GM23338 (cell line): Measurements from ENCODE around the gene DOCK1. TPM values are rescaled to one million over a fixed set of nuclear protein-coding genes. Genes with fewer than 3 reads are reported as not detected.

Experiments used
- ATAC-seq: fragments of 200-7000 bp; cut with Tn5 transposase; 3 replicates; pipeline ENCODE4 v1.9.1; 2020
- DNase-seq: peaks from one replicate; pipeline ENCODE4 v3.0.0-alpha.2; 2015; ENCODE audit warnings: low spot score
- H2AFZ ChIP-seq: fragments of 200-600 bp; sonication (generic); 2 replicates; pipeline ENCODE4 v1.8.0; 2016; ENCODE audit warnings: antibody characterized with exemption, mild to moderate bottlenecking, moderate library complexity
- H3F3A ChIP-seq: fragments of 200-600 bp; sonication (generic); replicated peaks from 2 replicates; pipeline ENCODE4 v1.8.0; 2017; ENCODE audit warnings: antibody characterized with exemption, mixed run types, low read depth
- H3K27ac ChIP-seq: fragments of 200-600 bp; sonication (generic); 2 replicates; pipeline ENCODE4 v1.6.1; 2016; ENCODE audit warnings: low read depth
- H3K27me3 ChIP-seq: fragments of 200-600 bp; sonication (generic); 2 replicates; pipeline ENCODE4 v1.8.0; 2016; ENCODE audit warnings: mild to moderate bottlenecking, mixed run types, moderate library complexity; ENCODE audit not compliant: insufficient read depth
- H3K36me3 ChIP-seq: fragments of 200-600 bp; sonication (generic); 2 replicates; pipeline ENCODE4 v1.8.0; 2016; ENCODE audit warnings: mild to moderate bottlenecking; ENCODE audit not compliant: insufficient read depth
- H3K4me1 ChIP-seq: fragments of 200-600 bp; sonication (generic); 2 replicates; pipeline ENCODE4 v1.8.0; 2016; ENCODE audit warnings: mild to moderate bottlenecking, moderate library complexity; ENCODE audit not compliant: insufficient read depth
- H3K4me2 ChIP-seq: fragments of 200-600 bp; sonication (generic); 2 replicates; pipeline ENCODE4 v1.7.1; 2017; ENCODE audit warnings: mixed run types
- H3K4me3 ChIP-seq: fragments of 200-600 bp; sonication (generic); 2 replicates; pipeline ENCODE4 v1.6.1; 2016; ENCODE audit warnings: mixed run types
- H3K79me2 ChIP-seq: fragments of 200-600 bp; sonication (generic); replicated peaks from 2 replicates; pipeline ENCODE4 v1.8.0; 2017; ENCODE audit warnings: mild to moderate bottlenecking; ENCODE audit not compliant: insufficient read depth
- H3K9me2 ChIP-seq: fragments of 200-600 bp; sonication (generic); 2 replicates; pipeline ENCODE4 v1.8.0; 2017; ENCODE audit not compliant: insufficient read depth
- H4K20me1 ChIP-seq: fragments of 200-600 bp; sonication (generic); replicated peaks from 2 replicates; pipeline ENCODE4 v1.8.0; 2017; ENCODE audit warnings: mild to moderate bottlenecking; ENCODE audit not compliant: insufficient read depth
- H3K27ac Mint-ChIP-seq: 2 replicates; pipeline ENCODE4 v1.8.0; 2020; ENCODE audit warnings: inconsistent platforms, mild to moderate bottlenecking, moderate library complexity, mixed read lengths
- H3K27me3 Mint-ChIP-seq: 3 replicates; pipeline ENCODE4 v1.8.0; 2022; ENCODE audit warnings: low read depth, mild to moderate bottlenecking, moderate library complexity, mixed read lengths, inconsistent platforms; ENCODE audit not compliant: insufficient read depth, poor library complexity
- H3K36me3 Mint-ChIP-seq: 3 replicates; pipeline ENCODE4 v1.8.0; 2021; ENCODE audit warnings: low read depth, mild to moderate bottlenecking, inconsistent platforms, moderate library complexity, mixed read lengths
- H3K4me1 Mint-ChIP-seq: 3 replicates; pipeline ENCODE4 v1.8.0; 2020; ENCODE audit warnings: mild to moderate bottlenecking, inconsistent platforms, mixed read lengths
- H3K4me3 Mint-ChIP-seq: 3 replicates; pipeline ENCODE4 v1.8.0; 2021; ENCODE audit warnings: moderate library complexity, mild to moderate bottlenecking, inconsistent platforms, mixed read lengths
- H3K9me3 Mint-ChIP-seq: 3 replicates; pipeline ENCODE4 v1.8.0; 2020; ENCODE audit warnings: moderate library complexity, mild to moderate bottlenecking, inconsistent platforms, mixed read lengths
- EZH2 ChIP-seq: fragments of 200-600 bp; sonication (generic); IDR thresholded peaks from one replicate; pipeline ENCODE4 v1.8.0; 2017; ENCODE audit warnings: antibody characterized with exemption, mild to moderate bottlenecking, low read depth; ENCODE audit not compliant: unreplicated experiment
- NANOG ChIP-seq: IDR thresholded peaks from 2 replicates; pipeline ENCODE4 v1.6.1; 2016; ENCODE audit warnings: antibody characterized with exemption, borderline replicate concordance
- POLR2AphosphoS5 ChIP-seq: IDR thresholded peaks from 2 replicates; pipeline ENCODE4 v1.6.1; 2016; ENCODE audit warnings: antibody characterized with exemption, low read depth
- STAT1 ChIP-seq: IDR thresholded peaks from one replicate; pipeline ENCODE4 v1.6.1; 2016; ENCODE audit warnings: antibody characterized with exemption; ENCODE audit not compliant: unreplicated experiment
- ZNF114 ChIP-seq: fragments of 250-450 bp; sonication (Bioruptor Pico); IDR thresholded peaks from 2 replicates; pipeline ENCODE4 v1.5.0; 2020; ENCODE audit warnings: mild to moderate bottlenecking, moderate library complexity
- ZNF331 ChIP-seq: fragments of 250-450 bp; sonication (Bioruptor Pico); IDR thresholded peaks from 2 replicates; pipeline ENCODE4 v1.5.0; 2020; ENCODE audit warnings: low read depth, mild to moderate bottlenecking, moderate library complexity
- polyA plus RNA-seq: library from polyadenylated mRNA; unstranded; fragments of >200 nt; fragmentation: Nextera tagmentation; extraction: Ambion mirVana; gene quantifications from 2 replicates; pipeline ENCODE4 v1.2.1, GENCODE V29; 2016
- total RNA-seq: library from RNA; depleted of rRNA; stranded (reverse); fragments of >200 nt; shearing (Covaris generic); gene quantifications from 2 replicates; pipeline ENCODE4 v1.2.3, GENCODE V29; 2014
- TF ChIP-seq, protein P1 (sequence below): fragments of 250-450 bp; sonication (Bioruptor Pico); IDR thresholded peaks from 2 replicates; pipeline ENCODE4 v1.5.0; 2020; ENCODE audit warnings: mild to moderate bottlenecking, moderate library complexity
- TF ChIP-seq, protein P2 (sequence below): IDR thresholded peaks from 2 replicates; pipeline ENCODE4 v1.6.1; 2016; ENCODE audit warnings: antibody characterized with exemption

The DOCK1 gene
- total and polyA plus RNA-seq, 2 experiments from 2014 or later: 13.2 to 55.3 TPM

DNA sequence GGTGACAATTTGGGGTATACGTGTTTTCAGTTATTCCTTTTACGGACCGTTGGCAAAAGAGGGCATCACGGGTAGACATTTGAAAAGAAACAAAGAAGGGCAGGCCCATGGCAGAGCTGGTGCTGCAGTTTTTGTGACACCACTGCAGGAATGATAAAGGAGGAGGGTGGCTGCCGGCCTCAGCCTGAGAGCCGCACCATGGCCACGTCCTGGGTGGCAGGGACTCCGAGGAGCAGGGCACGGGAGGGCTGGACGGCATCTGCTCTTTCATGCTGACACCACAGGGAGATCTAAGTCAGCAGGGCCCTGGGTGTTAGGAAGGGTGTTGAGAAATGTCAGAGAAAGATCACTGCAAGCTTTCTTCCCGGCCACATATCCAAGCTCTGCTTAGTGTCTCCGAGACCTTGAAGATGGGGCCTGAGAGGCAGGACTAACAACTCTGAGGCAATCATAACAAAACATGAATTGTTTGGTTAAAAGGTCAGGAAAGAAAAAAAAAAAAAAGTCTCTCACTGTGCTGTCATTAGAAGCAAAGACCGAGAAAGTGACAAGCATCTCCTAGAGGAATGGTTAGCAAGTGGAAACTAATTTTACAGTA is 254.5 kb downstream of the DOCK1 start (continued):
- TF ChIP-seq, protein P1, sequence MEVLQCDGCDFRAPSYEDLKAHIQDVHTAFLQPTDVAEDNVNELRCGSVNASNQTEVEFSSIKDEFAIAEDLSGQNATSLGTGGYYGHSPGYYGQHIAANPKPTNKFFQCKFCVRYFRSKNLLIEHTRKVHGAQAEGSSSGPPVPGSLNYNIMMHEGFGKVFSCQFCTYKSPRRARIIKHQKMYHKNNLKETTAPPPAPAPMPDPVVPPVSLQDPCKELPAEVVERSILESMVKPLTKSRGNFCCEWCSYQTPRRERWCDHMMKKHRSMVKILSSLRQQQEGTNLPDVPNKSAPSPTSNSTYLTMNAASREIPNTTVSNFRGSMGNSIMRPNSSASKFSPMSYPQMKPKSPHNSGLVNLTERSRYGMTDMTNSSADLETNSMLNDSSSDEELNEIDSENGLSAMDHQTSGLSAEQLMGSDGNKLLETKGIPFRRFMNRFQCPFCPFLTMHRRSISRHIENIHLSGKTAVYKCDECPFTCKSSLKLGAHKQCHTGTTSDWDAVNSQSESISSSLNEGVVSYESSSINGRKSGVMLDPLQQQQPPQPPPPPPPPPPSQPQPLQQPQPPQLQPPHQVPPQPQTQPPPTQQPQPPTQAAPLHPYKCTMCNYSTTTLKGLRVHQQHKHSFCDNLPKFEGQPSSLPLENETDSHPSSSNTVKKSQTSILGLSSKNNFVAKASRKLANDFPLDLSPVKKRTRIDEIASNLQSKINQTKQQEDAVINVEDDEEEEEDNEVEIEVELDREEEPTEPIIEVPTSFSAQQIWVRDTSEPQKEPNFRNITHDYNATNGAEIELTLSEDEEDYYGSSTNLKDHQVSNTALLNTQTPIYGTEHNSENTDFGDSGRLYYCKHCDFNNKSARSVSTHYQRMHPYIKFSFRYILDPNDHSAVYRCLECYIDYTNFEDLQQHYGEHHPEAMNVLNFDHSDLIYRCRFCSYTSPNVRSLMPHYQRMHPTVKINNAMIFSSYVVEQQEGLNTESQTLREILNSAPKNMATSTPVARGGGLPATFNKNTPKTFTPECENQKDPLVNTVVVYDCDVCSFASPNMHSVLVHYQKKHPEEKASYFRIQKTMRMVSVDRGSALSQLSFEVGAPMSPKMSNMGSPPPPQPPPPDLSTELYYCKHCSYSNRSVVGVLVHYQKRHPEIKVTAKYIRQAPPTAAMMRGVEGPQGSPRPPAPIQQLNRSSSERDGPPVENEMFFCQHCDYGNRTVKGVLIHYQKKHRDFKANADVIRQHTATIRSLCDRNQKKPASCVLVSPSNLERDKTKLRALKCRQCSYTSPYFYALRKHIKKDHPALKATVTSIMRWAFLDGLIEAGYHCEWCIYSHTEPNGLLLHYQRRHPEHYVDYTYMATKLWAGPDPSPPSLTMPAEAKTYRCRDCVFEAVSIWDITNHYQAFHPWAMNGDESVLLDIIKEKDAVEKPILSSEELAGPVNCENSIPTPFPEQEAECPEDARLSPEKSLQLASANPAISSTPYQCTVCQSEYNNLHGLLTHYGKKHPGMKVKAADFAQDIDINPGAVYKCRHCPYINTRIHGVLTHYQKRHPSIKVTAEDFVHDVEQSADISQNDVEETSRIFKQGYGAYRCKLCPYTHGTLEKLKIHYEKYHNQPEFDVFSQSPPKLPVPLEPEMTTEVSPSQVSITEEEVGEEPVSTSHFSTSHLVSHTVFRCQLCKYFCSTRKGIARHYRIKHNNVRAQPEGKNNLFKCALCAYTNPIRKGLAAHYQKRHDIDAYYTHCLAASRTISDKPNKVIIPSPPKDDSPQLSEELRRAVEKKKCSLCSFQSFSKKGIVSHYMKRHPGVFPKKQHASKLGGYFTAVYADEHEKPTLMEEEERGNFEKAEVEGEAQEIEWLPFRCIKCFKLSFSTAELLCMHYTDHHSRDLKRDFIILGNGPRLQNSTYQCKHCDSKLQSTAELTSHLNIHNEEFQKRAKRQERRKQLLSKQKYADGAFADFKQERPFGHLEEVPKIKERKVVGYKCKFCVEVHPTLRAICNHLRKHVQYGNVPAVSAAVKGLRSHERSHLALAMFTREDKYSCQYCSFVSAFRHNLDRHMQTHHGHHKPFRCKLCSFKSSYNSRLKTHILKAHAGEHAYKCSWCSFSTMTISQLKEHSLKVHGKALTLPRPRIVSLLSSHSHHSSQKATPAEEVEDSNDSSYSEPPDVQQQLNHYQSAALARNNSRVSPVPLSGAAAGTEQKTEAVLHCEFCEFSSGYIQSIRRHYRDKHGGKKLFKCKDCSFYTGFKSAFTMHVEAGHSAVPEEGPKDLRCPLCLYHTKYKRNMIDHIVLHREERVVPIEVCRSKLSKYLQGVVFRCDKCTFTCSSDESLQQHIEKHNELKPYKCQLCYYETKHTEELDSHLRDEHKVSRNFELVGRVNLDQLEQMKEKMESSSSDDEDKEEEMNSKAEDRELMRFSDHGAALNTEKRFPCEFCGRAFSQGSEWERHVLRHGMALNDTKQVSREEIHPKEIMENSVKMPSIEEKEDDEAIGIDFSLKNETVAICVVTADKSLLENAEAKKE (CRISPR knock-in tag): no peak
- TF ChIP-seq, protein P2, sequence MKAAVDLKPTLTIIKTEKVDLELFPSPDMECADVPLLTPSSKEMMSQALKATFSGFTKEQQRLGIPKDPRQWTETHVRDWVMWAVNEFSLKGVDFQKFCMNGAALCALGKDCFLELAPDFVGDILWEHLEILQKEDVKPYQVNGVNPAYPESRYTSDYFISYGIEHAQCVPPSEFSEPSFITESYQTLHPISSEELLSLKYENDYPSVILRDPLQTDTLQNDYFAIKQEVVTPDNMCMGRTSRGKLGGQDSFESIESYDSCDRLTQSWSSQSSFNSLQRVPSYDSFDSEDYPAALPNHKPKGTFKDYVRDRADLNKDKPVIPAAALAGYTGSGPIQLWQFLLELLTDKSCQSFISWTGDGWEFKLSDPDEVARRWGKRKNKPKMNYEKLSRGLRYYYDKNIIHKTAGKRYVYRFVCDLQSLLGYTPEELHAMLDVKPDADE: no peak

DNA sequence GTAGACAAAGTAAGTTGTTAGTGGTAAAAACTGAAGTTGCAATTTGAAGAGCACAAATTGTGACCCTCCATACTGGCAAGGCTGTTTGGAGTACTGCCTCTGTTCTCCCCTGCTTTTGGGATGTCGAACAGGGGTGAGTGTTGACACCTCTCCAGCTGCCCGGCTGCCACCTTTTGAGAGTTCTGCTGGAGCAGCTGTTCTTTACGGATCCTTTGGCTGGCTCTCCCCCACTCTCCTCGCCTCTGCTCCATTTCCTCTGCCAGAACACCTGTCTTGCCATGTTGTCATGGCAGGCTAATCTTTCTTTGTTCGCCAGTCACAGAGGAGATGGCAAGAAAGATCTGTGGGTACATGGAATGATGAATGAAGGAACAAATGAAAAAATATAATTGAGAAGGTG is 256.3 kb downstream of the DOCK1 start:
- H3K4me3 Mint-ChIP-seq: no peak overlapping the region
- H3F3A ChIP-seq: no peaks in the 10 kb centered on the region
- no peak overlapping the region for H3K4me3 ChIP-seq
- no peaks in the 10 kb centered on the region for H3K4me1 ChIP-seq
- peaks cover 10% of the 10 kb centered on the region; the same call in 2 of the 3 replicates for H3K4me1 Mint-ChIP-seq
- no peak overlapping the region for H3K4me2 ChIP-seq
- no peaks in the 10 kb centered on the region for H3K9me3 Mint-ChIP-seq
- H3K27me3 ChIP-seq: no peaks in the 10 kb centered on the region
- no peak overlapping the region for H3K27ac Mint-ChIP-seq
- no peaks in the 10 kb centered on the region for H3K79me2 ChIP-seq
- no peaks in the 10 kb centered on the region for H3K36me3 ChIP-seq
- H3K36me3 Mint-ChIP-seq: no peaks in the 10 kb centered on the region
- no peaks in the 10 kb centered on the region for H3K27me3 Mint-ChIP-seq
- H2AFZ ChIP-seq: no peak overlapping the region
- H3K9me2 ChIP-seq: no peaks in the 10 kb centered on the region
- peaks cover 7% of the 10 kb centered on the region; the same call in 1 of the 2 replicates for H4K20me1 ChIP-seq
- no peak overlapping the region for H3K27ac ChIP-seq
- no peak for DNase-seq
- ATAC-seq: no peak
- no peak for TF ChIP-seq ZNF331
- TF ChIP-seq POLR2AphosphoS5: no peak
- no peak for TF ChIP-seq ZNF114 (CRISPR knock-in tag)
- TF ChIP-seq EZH2: no peak
- no peak for TF ChIP-seq STAT1
- TF ChIP-seq, protein P2: no peak
- no peak for TF ChIP-seq NANOG
